LNCaP clone FGC (cell line): ENCODE data around the gene RALBP1.

Experiments used
- DNase-seq: peaks from one replicate; pipeline ENCODE4 v3.0.0-alpha.2; 2011; ENCODE audit warnings: low read depth
- H3K4me3 ChIP-seq: 2 replicates; pipeline ENCODE4 v1.5.1; 2011; ENCODE audit warnings: mild to moderate bottlenecking, low read depth, low read length, control low read depth
- CTCF ChIP-seq: IDR thresholded peaks from 2 replicates; pipeline ENCODE4 v1.5.1; 2012; ENCODE audit warnings: mild to moderate bottlenecking; ENCODE audit not compliant: control insufficient read depth, insufficient read depth; ENCODE audit errors: extremely low read depth

The RALBP1 gene

GRCh38 chr18:9569178-9569577 is 93.9 kb downstream of the RALBP1 start:
- H3K4me3 ChIP-seq = no peak overlapping the region
- no peak for DNase-seq

DNA sequence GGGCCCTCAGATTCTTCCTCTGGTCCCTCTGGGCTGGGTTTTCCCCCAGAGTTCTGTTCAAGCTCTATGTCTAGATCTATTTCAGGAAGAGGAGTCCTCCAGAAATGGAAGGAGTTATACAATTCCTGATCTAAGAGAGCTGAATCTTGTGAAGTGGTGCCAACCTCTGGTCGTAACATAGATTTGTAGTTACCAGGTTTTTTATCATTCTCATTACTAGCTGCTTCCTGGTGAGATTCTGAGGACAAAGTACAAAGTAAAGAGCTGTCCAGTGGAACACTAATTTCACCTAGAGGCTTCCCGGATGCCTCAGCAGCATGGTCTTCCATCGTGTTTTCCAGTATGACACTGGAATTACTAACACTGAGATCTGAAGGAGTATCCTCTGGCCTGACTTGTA is 94.9 kb downstream of the RALBP1 start:
- DNase-seq = no peak
- no peak overlapping the region for H3K4me3 ChIP-seq

More at GRCh38 chr18:9569178-9569577, 93.9 kb downstream of the RALBP1 start:
- TF ChIP-seq CTCF = no peak

DNA sequence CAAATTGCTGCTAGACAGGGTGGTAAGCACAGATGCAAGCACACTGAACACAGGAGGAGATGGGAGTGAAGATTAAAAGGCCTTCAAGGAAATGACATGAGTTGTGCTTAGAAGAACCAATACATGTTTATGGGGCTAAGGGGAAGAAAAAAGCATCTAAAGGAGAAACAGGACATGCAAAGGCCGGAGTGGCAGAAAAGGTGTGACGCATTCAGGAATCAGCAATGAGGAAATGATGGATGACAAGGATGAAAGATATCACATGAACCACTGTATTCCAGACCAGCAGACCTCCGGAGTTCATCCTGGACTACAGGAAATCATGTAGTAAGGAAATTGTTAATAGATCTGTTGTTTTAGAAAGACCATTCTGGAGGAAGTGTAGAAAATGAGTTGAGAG is 96.2 kb downstream of the RALBP1 start:
- no peak for DNase-seq
- TF ChIP-seq CTCF = no peak
- no peak overlapping the region for H3K4me3 ChIP-seq

More for the DNA sequence above, 94.9 kb downstream of the RALBP1 start:
- no peak for TF ChIP-seq CTCF

- TF ChIP-seq CTCF = no peak
- DNase-seq = no peak
- H3K4me3 ChIP-seq = no peak overlapping the region
These were observed 99.3 kb downstream of the RALBP1 start for GRCh38 chr18:9574473-9575115.

DNA sequence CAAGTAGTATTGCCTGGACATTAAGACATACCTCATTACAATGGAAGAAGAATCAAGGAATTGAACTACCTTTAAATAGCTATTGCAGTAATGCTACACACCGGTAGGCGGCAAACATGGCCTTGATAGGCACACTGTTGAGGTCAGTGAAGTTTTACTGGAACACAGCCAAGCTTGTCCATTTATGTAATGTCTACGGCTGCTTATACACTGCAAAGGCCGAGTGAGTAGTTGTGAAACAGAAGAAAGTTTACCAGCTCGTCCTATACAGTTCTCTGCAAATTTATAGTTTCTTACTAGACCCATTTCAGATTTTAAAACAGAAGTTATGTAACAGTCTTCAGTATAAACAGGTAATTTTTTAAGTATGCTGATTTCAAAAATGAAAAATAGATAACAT is 100.2 kb downstream of the RALBP1 start:
- DNase-seq = peak; percentile 96
- H3K4me3 ChIP-seq = no peak overlapping the region
- TF ChIP-seq CTCF = peak; percentile 96

DNA sequence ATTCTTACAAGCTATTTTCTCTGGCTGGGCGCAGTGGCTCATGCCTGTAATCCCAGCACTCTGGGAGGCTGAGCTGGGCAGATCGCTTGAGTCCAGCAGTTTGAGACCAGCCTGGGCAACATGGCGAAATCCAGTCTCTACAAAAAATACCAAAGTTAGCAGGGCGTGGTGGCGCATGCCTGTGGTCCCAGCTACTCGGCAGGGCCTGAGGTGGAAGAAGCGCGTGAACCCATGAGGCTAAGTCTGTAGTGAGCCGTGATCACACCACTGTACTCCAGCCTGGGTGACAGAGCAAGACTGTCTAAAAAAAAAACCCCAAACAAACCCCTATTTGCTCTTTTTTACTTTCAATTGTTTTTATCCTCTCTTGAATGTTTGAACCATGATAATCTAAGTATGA is 102.0 kb downstream of the RALBP1 start:
- no peak for DNase-seq
- no peak overlapping the region for H3K4me3 ChIP-seq
- no peak for TF ChIP-seq CTCF

GRCh38 chr18:9578306-9578705 is 103.0 kb downstream of the RALBP1 start:
- TF ChIP-seq CTCF = no peak
- H3K4me3 ChIP-seq = no peak overlapping the region
- DNase-seq = no peak
